H1 (cell line): ENCODE measurements around the gene ACTG2. TPM values are rescaled to one million over a fixed set of nuclear protein-coding genes. Genes with fewer than 3 reads are reported as not detected.

Experiments
- EGR1 ChIP-seq: IDR thresholded peaks from 2 replicates; pipeline ENCODE4 v1.6.1; 2011; ENCODE audit warnings: low read depth, low read length, borderline replicate concordance
- JUN ChIP-seq: IDR thresholded peaks from 2 replicates; pipeline ENCODE4 v1.6.1; 2011; ENCODE audit warnings: low read depth, mild to moderate bottlenecking, improper control_type of control experiment, low read length
- SIRT6 ChIP-seq: IDR thresholded peaks from one replicate; pipeline ENCODE4 v1.7.1; 2012; ENCODE audit warnings: low read length, inconsistent platforms
- SP1 ChIP-seq: IDR thresholded peaks from 2 replicates; pipeline ENCODE4 v1.6.1; 2011; ENCODE audit warnings: low read depth, low read length
- TAF1 ChIP-seq: IDR thresholded peaks from 2 replicates; pipeline ENCODE4 v1.6.1; 2011; ENCODE audit warnings: mild to moderate bottlenecking, low read depth, low read length
- TAF7 ChIP-seq: optimal IDR thresholded peaks from 2 replicates; pipeline ENCODE3; 2011; ENCODE audit warnings: low read depth, mild to moderate bottlenecking, inconsistent platforms, low read length, moderate library complexity, borderline replicate concordance
- polyA plus RNA-seq, 7 experiments: library from polyadenylated mRNA; depleted of rRNA in 3 of 7; stranded (reverse) in 5 of 7; unstranded in 2 of 7; fragments of >200 nt in 5 of 7; fragments of 200-250 nt in 2 of 7; gene quantifications; 1 replicate in 5 of 7; 2 replicates in 1 of 7; 4 replicates in 1 of 7; pipeline versions ENCODE4 v1.2.1 to v1.2.3, GENCODE V29; 2011 to 2013; ENCODE audit warnings: missing spikeins in 2 of 7, mixed read lengths in 2 of 7
- total RNA-seq: library from RNA; stranded (reverse); fragmentation: NEBNext Ultra II Directional; extraction: Animal tissue kit (Norgen Biotek cat#: 25700); gene quantifications from 2 replicates; pipeline ENCODE4 v1.2.1, GENCODE V29; 2021

Gene ACTG2
- total and polyA plus RNA-seq, 2 of the 8 experiments (the other 6 are each of a cell fraction or from before 2014, with no cell fraction given): 6.2 to 13.7 TPM

DNA sequence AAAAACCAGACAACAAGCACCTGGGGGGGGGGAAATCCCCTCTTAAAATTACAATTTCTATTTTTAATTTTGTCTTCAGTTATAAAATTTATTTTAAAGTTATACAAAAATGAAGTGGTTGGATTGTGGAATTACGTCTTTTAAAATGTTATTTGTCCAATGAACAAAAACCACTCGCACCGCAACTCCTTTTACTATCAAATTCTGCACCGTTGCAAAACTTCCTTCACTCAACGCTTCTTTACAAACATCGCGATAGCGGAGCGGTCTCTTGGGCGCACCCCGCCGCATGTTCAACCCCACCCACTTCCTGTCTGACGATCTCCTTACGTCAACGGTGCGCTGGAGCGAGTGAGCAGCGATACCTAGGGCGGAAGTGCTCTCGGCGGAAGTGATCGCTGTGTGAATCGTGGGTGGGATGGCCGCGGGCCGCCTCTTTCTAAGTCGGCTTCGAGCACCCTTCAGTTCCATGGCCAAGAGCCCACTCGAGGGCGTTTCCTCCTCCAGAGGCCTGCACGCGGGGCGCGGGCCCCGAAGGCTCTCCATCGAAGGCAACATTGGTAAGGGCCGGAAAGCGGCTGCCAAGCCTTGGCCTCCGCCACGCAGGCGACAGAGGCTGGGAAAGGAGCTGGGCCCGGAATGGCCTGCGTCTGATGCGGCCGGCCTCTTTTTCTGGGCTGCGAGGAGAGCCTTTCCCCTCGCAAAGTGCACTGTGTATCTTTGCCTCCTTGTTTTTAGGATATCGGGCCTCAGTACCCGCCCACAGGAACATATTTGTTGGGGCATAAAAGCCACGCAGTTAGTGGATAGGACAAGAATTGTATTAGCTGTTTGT lies 33.9 kb downstream of the ACTG2 start, which contains the start of gene DGUOK (continued):
- TF ChIP-seq TAF7 (peak; percentile 77), JUN (no peak), TAF1 (peak; percentile 91), SIRT6 (no peak), EGR1 (0 out of 2 replicates have a peak, but pooled peaks have one; percentile 35), SP1 (no peak)
